Gastrocnemius medialis (tissue), 4 donors: ENCODE results near the gene SIK2. TPM values are rescaled to one million over a fixed set of nuclear protein-coding genes. Genes with fewer than 3 reads are reported as not detected.

Experiments
- ATAC-seq, 2 donors: fragments of 150-250 bp; one replicate each; pipeline ENCODE4 v1.9.1; 2016
- DNase-seq, 2 donors: peaks; one replicate each; pipeline ENCODE4 v3.0.0-alpha.2; 2019
- H3K27ac ChIP-seq, 4 donors: fragments of 200-600 bp; sonication (generic); 1 replicate in 1 of 4; 2 replicates in 3 of 4; pipeline ENCODE4 v1.5.1; 2016 to 2018; ENCODE audit warnings: mild to moderate bottlenecking in 2 of 4, moderate library complexity in 1 of 4
- H3K27me3 ChIP-seq, 3 donors: fragments of 200-600 bp; sonication (generic) in 2 of 3; 1 replicate in 1 of 3; 2 replicates in 2 of 3; pipeline versions ENCODE4 v1.5.1 to v1.6.0; 2016 to 2019; ENCODE audit warnings: mild to moderate bottlenecking in 1 of 3, moderate library complexity in 1 of 3
- H3K36me3 ChIP-seq, 2 donors: fragments of 200-600 bp; sonication (generic) in 1 of 2; one replicate each; pipeline ENCODE4 v1.5.1; 2017 to 2018
- H3K4me1 ChIP-seq, 2 donors: fragments of 200-600 bp; sonication (generic) in 1 of 2; one replicate each; pipeline ENCODE4 v1.5.1; 2016 to 2017; ENCODE audit warnings: mild to moderate bottlenecking in 2 of 2
- H3K4me3 ChIP-seq, 4 donors: fragments of 200-600 bp; sonication (generic) in 3 of 4; 1 replicate in 1 of 4; 2 replicates in 3 of 4; pipeline ENCODE4 v1.5.1; 2016 to 2019; ENCODE audit warnings: mild to moderate bottlenecking in 2 of 4
- H3K9me3 ChIP-seq, 3 donors: fragments of 200-600 bp; sonication (generic) in 2 of 3; 1 replicate in 1 of 3; 2 replicates in 2 of 3; pipeline ENCODE4 v1.5.1; 2016 to 2019
- CTCF ChIP-seq, 5 experiments: fragments of 450-650 bp in 3 of 5; fragments of 200-600 bp in 2 of 5; sonication (generic) in 2 of 5; IDR thresholded peaks in 4 of 5; conservative IDR thresholded peaks in 1 of 5; 1 replicate in 4 of 5; 2 replicates in 1 of 5; pipeline ENCODE4 v1.5.1; 2016 to 2019; ENCODE audit warnings: antibody characterized with exemption in 5 of 5, mild to moderate bottlenecking in 3 of 5, moderate library complexity in 3 of 5
- POLR2A ChIP-seq, 2 donors: fragments of 450-650 bp; IDR thresholded peaks; one replicate each; pipeline ENCODE4 v1.6.1; 2017; ENCODE audit warnings: antibody characterized with exemption in 2 of 2, mild to moderate bottlenecking in 2 of 2, moderate library complexity in 2 of 2
- in situ Hi-C, 4 donors: fragments of 200-750 bp; cut with MboI; loops; one replicate each; pipeline versions ENCODE4 v1.15.0 to v1.8.0; 2017; ENCODE audit warnings: low sequenced_read_pairs in 4 of 4
- intact Hi-C: fragments of 100-400 bp; cut with DNase I; formaldehyde crosslinking; loops from one replicate; pipeline ENCODE4 v1.15.1; 2023; ENCODE audit warnings: low total_unique reads
- total RNA-seq, 4 donors: library from RNA; depleted of rRNA; stranded (reverse); fragments of >200 nt; gene quantifications; one replicate each; pipeline versions ENCODE4 v1.1.0 to v1.2.3, GENCODE V29; 2016

SIK2 gene
- total RNA-seq, 4 donors from 2014 or later, result 16.5 to 98.7 (median 43.8) TPM

- ATAC-seq (no peak), DNase-seq (no peak)
- H3K9me3 ChIP-seq, result no peaks in the 10 kb centered on the region
- intact Hi-C loops, result no loop called here
- no peak overlapping the region for H3K4me3 ChIP-seq
- H3K27ac ChIP-seq, result peak overlapping the region in 1 of 4 donors; percentile 59
- TF ChIP-seq CTCF (IDR thresholded peaks at IDR 0.05 in 4 of 5, conservative IDR thresholded peaks at IDR 0.05 in 1 of 5), result no peak
- no peak for TF ChIP-seq POLR2A (IDR thresholded peaks at IDR 0.05)
- H3K27me3 ChIP-seq, result no peaks in the 10 kb centered on the region
- H3K4me1 ChIP-seq, result peaks cover 10 to 16% of the 10 kb centered on the region in 2 donors
- in situ Hi-C loops, result no loop called here
- H3K36me3 ChIP-seq, result peaks cover 0 to 60% of the 10 kb centered on the region in 2 donors
Observed at GRCh38 chr11:111761036-111761435, 158.8 kb downstream of the SIK2 start.

- TF ChIP-seq CTCF (IDR thresholded peaks at IDR 0.05 in 4 of 5, conservative IDR thresholded peaks at IDR 0.05 in 1 of 5), result no peak
- TF ChIP-seq POLR2A (IDR thresholded peaks at IDR 0.05), result no peak
- H3K27ac ChIP-seq, result peak overlapping the region in 1 of 4 donors; percentile 35
- DNase-seq, result no peak
Observed at GRCh38 chr11:111762526-111762925, 160.3 kb downstream of the SIK2 start.

GRCh38 chr11:111762981-111763643 lies 160.9 kb downstream of the SIK2 start:
- no peaks in the 10 kb centered on the region for H3K9me3 ChIP-seq
- H3K36me3 ChIP-seq, result peaks cover 0 to 40% of the 10 kb centered on the region in 2 donors
- in situ Hi-C loops, result no loop called here
- peak overlapping the region in 1 of 4 donors; percentile 35 for H3K27ac ChIP-seq
- H3K4me1 ChIP-seq, result peaks cover 14 to 21% of the 10 kb centered on the region in 2 donors
- no peak overlapping the region for H3K4me3 ChIP-seq
- DNase-seq (no peak), ATAC-seq (no peak)
- TF ChIP-seq CTCF (IDR thresholded peaks at IDR 0.05 in 4 of 5, conservative IDR thresholded peaks at IDR 0.05 in 1 of 5) (no peak), POLR2A (IDR thresholded peaks at IDR 0.05) (no peak)
- H3K27me3 ChIP-seq, result no peaks in the 10 kb centered on the region
- intact Hi-C loops, result no loop called here

More at GRCh38 chr11:111762526-111762925, 160.3 kb downstream of the SIK2 start:
- ATAC-seq, result no peak
- peaks cover 14 to 21% of the 10 kb centered on the region in 2 donors for H3K4me1 ChIP-seq
- intact Hi-C loops, result no loop called here
- in situ Hi-C loops, result no loop called here
- no peak overlapping the region for H3K4me3 ChIP-seq
- no peaks in the 10 kb centered on the region for H3K27me3 ChIP-seq
- peaks cover 0 to 45% of the 10 kb centered on the region in 2 donors for H3K36me3 ChIP-seq
- H3K9me3 ChIP-seq, result no peaks in the 10 kb centered on the region

GRCh38 chr11:111764621-111765020 lies 162.4 kb downstream of the SIK2 start:
- no peak for DNase-seq
- H3K4me1 ChIP-seq, result peaks cover 14 to 20% of the 10 kb centered on the region in 2 donors
- ATAC-seq, result no peak
- in situ Hi-C loops (no loop called here), intact Hi-C loops (no loop called here)
- TF ChIP-seq POLR2A (IDR thresholded peaks at IDR 0.05), result no peak
- H3K27me3 ChIP-seq, result no peaks in the 10 kb centered on the region
- H3K9me3 ChIP-seq, result no peaks in the 10 kb centered on the region
- peak overlapping the region in 2 of 4 donors; percentile 94 to 95 for H3K4me3 ChIP-seq
- peak overlapping the region in 1 of 4 donors; percentile 89 for H3K27ac ChIP-seq
- peaks cover 0 to 25% of the 10 kb centered on the region in 2 donors for H3K36me3 ChIP-seq

- peaks cover 0 to 17% of the 10 kb centered on the region in 2 donors for H3K36me3 ChIP-seq
- peaks cover 14 to 15% of the 10 kb centered on the region in 2 donors for H3K4me1 ChIP-seq
- H3K27me3 ChIP-seq, result no peaks in the 10 kb centered on the region
- intact Hi-C loops, result no loop called here
- peak overlapping the region; percentile 84 to 97 (median 94) for H3K4me3 ChIP-seq
- peak overlapping the region; percentile 89 to 94 (median 92) for H3K27ac ChIP-seq
- no peak for TF ChIP-seq CTCF (IDR thresholded peaks at IDR 0.05 in 4 of 5, conservative IDR thresholded peaks at IDR 0.05 in 1 of 5)
- TF ChIP-seq POLR2A (IDR thresholded peaks at IDR 0.05), result no peak
- DNase-seq, result no peak
- ATAC-seq, result peak; percentile 25 to 31
- in situ Hi-C loops, result no loop called here
- no peaks in the 10 kb centered on the region for H3K9me3 ChIP-seq
Observed at GRCh38 chr11:111765320-111765983, 163.2 kb downstream of the SIK2 start.
